ENCODE data around the gene CHD2. TPM values are rescaled to one million over a fixed set of nuclear protein-coding genes. Genes with fewer than 3 reads are reported as not detected.
A peak's percentile ranks its signal among the peaks of the same experiment; 100 is the strongest.

CHD2 gene
- total and polyA plus RNA-seq, 10 of the 15 experiments (the other 5 are each of a cell fraction or from before 2014, with no cell fraction given): 38.1 to 94.7 (median 63.3) TPM

- no peak for TF ChIP-seq STAT1 (conservative IDR thresholded peaks at IDR 0.05)
- TF ChIP-seq CHD4 (IDR thresholded peaks at IDR 0.05): no peak
- TF ChIP-seq CBX3 (IDR thresholded peaks at IDR 0.05; ENCODE audit: borderline replicate concordance, low read depth): no peak
- TF ChIP-seq ZNF217 (IDR thresholded peaks at IDR 0.05): no peak
- no peak for TF ChIP-seq FOXK2 (IDR thresholded peaks at IDR 0.05)
- 0 out of 2 replicates have a peak, but pooled peaks have one; percentile 5 for TF ChIP-seq TAF1 (IDR thresholded peaks at IDR 0.05; ENCODE audit: borderline replicate concordance, low read depth, low read length)
- TF ChIP-seq NR2C1 (IDR thresholded peaks at IDR 0.05): no peak
- peak; percentile 12; the same call in 1 of the 2 replicates for TF ChIP-seq BACH1 (IDR thresholded peaks at IDR 0.05; ENCODE audit: borderline replicate concordance)
- TF ChIP-seq MXI1 (IDR thresholded peaks at IDR 0.05; ENCODE audit: low read depth, low read length): no peak
- peak; percentile 2; the same call in 1 of the 2 replicates for TF ChIP-seq POLR2AphosphoS2 (IDR thresholded peaks at IDR 0.05; ENCODE audit: low read depth, low read length)
- no peak for TF ChIP-seq RB1 (IDR thresholded peaks at IDR 0.05; ENCODE audit: borderline replicate concordance)
- no peak for TF ChIP-seq ZNF384 (IDR thresholded peaks at IDR 0.05; ENCODE audit: borderline replicate concordance, low read depth, low read length)
- TF ChIP-seq SMC3 (IDR thresholded peaks at IDR 0.05; ENCODE audit: borderline replicate concordance, low read length): peak; percentile 20; the same call in 1 of the 2 replicates
- TF ChIP-seq RUNX3 (IDR thresholded peaks at IDR 0.05; ENCODE audit: low read length): 0 out of 2 replicates have a peak, but pooled peaks have one; percentile 2
- no peak for TF ChIP-seq IKZF2 (IDR thresholded peaks at IDR 0.05)
- TF ChIP-seq ZNF592 (IDR thresholded peaks at IDR 0.05): no peak
- TF ChIP-seq DPF2 (IDR thresholded peaks at IDR 0.05): peak; percentile 27; the same call in 1 of the 2 replicates
- no peak; the same call in 1 of the 2 replicates for TF ChIP-seq CREB1 (IDR thresholded peaks at IDR 0.05; ENCODE audit: low read depth)
- no peak for TF ChIP-seq MTA3 (IDR thresholded peaks at IDR 0.05; ENCODE audit: borderline replicate concordance, low read length)
- TF ChIP-seq MTA2 (IDR thresholded peaks at IDR 0.05; ENCODE audit: low read depth): no peak
- peak; percentile 54; the same call in 1 of the 2 replicates for TF ChIP-seq LARP7 (IDR thresholded peaks at IDR 0.05)
- TF ChIP-seq ZBED1 (IDR thresholded peaks at IDR 0.05; ENCODE audit: borderline replicate concordance): no peak
- TF ChIP-seq SMAD1 (IDR thresholded peaks at IDR 0.05; ENCODE audit: low read depth, partially characterized antibody): no peak
- TF ChIP-seq CHD1 (IDR thresholded peaks at IDR 0.05; ENCODE audit: low read depth, low read length): peak; percentile 26; the same call in 1 of the 2 replicates
- 0 out of 2 replicates have a peak, but pooled peaks have one; percentile 28 for TF ChIP-seq SMAD5 (IDR thresholded peaks at IDR 0.05; ENCODE audit: low read depth)
- TF ChIP-seq EGR1 (IDR thresholded peaks at IDR 0.05; ENCODE audit: borderline replicate concordance in 1 of 2, low read depth in 2 of 2, low read length in 2 of 2): no peak; a peak in 1 of 3 replicates
- peak; percentile 13; the same call in 1 of the 2 replicates for TF ChIP-seq ESRRA (IDR thresholded peaks at IDR 0.05; ENCODE audit: low read length)
- no peak for TF ChIP-seq SUPT20H (IDR thresholded peaks at IDR 0.05; ENCODE audit: borderline replicate concordance, control insufficient read depth, low read depth, low read length)
- TF ChIP-seq POLR2AphosphoS5 (IDR thresholded peaks at IDR 0.05; ENCODE audit: low read length): peak; percentile 66; the same call in 1 of the 2 replicates
Measured at GRCh38 chr15:92883163-92883875, 16.8 kb upstream of the CHD2 start (continued).

All from GM12878 (cell line).